HG03457 (cell line): ENCODE results near the gene ZNF644.

Experiments
- ATAC-seq: cut with Tn5 transposase; IDR thresholded peaks from one replicate; pipeline ENCODE4 v1.9.1; 2021; ENCODE audit warnings: moderate number of reproducible peaks; ENCODE audit not compliant: unreplicated experiment

Gene ZNF644

DNA sequence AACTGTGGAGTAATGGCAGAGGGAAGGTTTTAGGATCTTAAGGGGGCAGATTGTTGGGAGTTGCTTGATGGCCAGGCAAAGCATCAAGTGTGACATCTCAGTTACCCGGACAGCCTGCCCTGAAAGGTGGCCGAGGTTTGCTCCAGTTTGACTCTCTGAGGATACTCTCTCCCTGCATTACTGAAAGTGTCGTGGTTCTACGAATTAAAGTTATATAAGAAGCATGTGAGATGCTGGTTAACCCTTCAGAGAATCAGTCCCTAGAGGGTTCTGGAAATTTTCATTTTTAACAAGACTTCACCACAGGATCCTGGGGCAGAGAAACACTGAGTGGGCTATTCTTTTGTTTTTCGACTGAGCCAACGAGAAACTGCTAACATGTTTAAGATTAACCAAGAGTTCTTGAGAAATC, 689 bp upstream of the ZNF644 start:
- peak; percentile 4 for ATAC-seq

DNA sequence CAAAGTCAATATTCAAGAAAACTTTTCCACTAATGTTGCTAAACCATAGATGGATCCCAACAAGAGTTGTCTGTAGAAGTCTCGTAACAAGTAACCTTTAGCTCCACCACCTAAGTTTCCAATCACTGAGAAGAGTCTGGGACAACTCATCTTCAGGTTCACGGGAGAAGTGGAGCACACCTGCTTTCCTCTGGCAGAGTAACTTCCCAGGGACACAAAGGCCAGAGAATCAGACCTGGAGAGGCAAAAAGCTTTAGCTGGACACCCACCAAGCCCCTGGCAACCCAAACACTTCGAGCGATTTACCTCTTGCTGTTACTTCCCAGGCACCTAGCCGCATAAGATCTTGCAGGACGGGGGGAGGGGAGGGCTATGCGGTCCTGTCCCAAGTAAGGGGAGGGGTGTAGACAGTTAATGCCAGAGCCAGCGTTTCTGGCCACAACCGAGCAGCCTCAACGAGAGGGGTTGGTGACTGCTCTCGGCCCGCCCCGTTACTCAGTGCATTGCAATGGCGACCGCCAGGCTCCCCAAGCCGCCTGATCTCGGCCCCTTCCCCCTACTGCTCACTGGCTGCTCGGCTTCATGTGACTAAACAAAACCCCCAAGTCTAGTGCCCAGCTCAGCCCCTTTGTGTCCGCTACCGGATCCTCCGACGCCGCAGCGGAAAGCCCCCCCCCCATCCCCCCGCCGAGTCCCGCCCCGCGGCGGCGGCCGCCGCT, 709 bp downstream of the ZNF644 start:
- peak; percentile 32 for ATAC-seq

DNA sequence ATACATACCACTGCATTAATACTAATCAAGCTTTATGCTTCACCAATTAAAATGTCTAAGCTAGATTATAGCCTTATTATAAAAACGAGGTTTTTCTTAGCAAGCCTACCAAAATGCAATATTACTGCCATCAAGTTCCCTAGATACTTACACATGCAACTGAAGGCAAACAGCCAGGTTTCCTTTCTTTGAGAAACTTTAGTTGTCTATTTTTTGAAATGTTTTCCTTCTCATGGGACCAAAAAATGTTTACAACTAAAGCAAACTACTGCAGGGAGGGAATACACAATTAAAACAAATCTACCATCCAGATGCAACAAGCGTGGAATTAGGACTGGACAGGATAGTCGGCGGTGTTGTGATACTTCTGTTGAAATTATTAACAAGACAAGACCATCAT, 1.3 kb downstream of the ZNF644 start:
- no peak for ATAC-seq

DNA sequence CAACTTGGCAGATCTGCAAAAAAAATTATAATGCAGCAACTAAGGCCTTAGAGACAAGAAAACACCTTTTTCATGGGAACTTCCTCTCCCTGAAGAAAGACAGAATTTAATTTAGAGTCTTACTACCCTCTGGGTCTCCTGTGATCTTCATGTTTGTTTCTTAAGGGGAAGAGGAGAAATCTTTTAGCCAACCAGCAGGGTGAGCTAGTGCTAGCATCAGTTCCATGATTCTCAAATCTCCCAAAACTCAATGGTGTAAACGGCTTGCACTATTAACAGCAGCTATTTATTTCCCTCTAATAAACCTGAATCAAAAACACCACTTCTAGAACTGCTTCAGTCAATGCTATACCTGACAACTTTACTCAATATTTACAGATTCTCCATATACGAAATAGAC, 3.8 kb downstream of the ZNF644 start:
- no peak for ATAC-seq

DNA sequence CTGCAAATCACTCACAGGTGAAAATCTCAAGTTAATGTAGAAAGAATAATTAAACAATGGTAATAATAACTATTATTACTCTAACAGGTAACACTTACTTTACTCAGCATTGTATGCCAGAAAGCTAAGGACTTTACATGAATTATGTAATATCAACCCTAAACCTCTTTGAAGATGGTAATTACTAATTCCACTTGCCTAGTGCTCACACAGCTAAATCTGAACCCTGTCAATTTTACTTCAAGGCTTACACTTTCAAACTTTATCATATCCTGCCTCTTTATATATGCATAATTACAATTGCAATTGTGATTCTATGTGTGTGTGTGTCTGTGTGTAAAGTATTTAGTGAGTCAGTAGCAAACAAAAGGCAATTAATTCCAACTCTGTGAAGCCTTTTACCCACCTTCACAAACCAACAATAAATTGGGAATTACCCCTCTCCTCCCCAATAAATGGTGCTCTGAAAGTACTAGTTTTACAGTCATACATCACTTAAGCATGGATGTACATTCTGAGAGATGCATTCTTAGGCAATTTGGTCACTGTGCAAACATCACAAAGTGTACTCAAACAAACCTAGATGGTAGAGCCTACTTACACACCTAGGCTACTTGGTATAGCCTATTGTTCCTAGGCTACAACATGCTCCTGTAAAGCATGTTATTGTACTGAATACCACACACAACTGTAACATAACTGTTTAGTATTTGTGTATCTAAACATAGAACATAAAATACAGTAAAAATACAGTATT, 5.9 kb downstream of the ZNF644 start:
- ATAC-seq, result no peak

DNA sequence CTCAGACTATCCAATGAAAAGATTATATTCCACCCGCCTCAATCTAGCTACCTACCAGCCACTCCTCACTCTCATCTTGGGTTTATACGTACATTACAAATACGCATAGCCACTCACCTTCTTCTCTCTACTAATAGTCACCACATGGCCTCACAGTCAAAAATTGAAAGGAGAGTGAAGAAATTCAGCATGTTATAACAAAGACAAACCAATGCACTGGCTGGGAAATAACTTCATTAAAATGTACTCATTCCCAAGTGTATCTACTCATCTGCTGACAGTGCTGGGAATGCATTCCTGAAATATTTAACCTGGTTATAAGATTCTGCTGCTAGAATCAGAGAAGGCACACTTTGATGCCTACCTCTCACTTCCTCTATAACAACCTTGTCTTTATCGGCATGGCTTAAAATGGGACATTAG, 6.5 kb downstream of the ZNF644 start:
- ATAC-seq, result no peak

DNA sequence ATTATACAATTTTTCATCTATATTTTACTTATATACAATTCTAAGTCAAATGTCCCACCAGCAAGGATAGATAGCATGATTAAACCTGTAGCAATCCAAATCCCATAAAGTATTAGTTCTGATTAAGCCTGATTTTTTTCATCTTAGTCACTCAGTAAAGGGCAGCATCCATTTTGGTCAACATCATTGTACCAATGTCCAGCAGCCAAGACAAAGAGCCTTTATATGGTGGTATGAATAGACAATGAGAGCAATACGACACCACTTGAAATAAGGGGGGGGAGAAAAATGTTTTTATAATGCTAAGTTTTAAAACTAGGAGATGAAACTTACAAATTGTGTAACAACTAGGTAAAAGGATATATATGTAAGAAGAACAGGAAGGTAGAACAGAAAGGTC, 7.4 kb downstream of the ZNF644 start:
- ATAC-seq, result no peak

DNA sequence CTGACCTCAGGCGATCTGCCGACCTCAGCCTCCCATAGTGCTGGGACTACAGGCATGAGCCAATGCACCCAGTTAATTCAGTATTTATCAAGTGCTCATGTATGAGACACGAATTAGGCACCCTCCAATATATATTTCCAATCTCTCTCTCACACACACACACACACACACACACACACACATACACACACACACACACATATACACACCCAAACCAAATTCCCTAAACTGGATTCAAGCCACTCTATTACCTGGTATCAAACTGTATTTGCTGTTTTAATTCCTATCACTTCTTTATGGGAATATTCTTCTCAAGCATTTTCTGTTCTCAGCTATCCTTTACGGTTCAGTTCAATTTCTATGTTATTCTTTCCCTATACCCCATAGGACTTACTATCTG, 8.5 kb downstream of the ZNF644 start:
- ATAC-seq, result no peak

DNA sequence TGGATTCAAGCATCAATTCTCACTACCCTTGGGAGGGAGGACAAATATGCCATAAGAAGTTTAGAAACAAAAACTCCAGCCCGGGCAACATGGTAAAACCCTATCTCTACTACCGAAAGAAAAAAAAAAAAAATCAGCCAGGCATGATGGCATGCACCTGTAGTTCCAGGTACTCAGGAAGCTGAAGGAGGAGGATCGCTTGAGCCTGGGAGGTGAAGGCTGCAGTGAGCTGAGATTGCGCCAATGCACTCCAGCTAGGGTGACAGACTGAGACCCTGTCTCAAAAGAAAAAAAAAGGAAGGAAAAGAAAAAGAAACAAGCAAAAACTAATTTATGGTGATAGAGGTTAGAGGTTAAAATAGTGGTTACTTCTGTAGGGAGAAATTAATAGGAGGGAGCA, 9.6 kb downstream of the ZNF644 start:
- ATAC-seq, result no peak

DNA sequence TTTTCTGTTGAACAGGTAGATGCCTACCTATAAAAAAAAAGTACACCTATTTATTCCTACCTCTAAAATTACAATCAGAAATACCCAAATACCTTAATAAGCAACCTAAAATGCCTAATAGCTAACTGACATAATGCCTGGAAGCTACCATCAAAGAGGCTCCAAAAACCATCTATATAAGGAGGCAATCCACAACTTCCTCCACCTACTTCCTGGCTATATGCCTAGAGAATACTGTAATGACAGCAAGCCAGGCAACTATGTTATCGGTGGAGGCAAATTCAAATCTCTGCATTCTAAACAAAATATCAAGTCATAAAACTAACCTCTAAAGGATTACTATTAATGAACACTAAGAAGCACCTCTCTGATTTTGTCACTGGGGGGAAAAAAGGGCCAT, 10.1 kb downstream of the ZNF644 start:
- no peak for ATAC-seq

DNA sequence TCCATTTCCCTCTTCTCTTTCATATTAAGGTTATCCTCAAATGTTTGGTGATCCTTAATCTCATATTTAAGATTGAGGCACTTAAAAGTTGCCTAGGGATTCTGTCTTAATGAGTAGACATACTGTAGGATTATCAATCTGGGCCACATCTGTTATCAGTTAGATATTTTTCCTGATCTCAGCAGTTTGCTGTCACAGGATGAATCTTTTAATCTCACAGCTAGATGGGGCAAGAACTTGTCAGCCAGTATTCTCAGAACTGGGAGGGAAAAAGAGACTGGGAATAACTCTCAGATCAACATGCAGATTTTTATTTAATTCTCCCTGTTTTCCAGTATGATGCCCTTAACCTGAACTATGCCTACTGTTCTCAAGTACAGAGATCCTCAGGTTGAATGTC, 14.0 kb downstream of the ZNF644 start:
- ATAC-seq, result no peak

DNA sequence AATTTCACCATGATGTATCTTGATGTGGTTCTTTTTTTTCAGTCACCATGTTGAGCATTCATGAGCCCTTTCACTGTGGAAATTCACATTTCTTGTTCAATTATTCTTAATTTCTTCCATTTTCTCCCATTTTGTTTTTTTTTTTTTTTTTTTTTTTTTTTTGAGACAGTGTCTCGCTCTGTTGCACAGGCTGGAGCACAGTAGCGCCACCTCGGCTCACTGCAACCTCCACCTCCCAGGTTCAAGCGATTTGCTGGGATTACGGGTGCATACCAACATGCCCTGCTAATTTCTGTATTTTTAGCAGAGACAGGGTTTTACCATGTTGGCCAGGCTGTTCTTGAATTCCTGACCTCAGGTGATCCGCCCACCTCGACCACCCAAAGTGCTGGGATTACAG, 14.7 kb downstream of the ZNF644 start:
- ATAC-seq, result no peak

DNA sequence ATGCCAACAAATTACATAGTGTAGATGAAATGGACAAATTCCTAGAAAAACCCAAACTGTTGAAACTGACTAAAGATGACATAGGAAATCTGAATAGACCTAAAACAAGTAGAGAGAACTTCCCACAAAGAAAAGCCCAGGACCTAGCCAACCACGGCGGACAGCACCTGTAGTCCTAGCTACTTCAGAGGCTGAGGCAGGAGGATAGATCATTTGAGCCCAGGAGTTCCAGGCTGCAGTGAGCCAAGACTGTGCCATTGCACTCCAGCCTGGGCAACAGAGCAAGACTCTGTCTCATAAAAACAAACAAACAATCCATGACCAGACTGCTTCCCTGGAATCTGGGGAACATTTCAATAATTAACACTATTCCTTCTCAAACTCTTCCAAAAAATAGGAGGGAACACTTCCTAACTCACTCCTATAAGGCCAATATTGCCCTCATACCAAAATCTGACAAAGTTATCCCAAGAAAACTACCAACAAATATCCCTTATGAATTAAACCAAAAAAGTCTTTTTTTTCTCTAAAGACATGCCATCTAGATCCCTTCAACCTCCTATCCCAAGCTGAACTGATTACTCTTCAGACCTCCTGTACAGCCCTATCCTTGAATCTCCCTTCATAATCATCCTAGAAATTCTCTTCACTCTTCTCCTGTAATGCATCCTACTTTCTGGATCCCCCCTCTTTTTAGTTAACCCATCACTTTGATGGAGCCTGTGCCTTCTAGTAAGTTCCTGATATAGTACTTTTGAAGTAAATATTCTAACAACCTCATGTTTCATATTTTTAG, 15.5 kb downstream of the ZNF644 start:
- no peak for ATAC-seq

DNA sequence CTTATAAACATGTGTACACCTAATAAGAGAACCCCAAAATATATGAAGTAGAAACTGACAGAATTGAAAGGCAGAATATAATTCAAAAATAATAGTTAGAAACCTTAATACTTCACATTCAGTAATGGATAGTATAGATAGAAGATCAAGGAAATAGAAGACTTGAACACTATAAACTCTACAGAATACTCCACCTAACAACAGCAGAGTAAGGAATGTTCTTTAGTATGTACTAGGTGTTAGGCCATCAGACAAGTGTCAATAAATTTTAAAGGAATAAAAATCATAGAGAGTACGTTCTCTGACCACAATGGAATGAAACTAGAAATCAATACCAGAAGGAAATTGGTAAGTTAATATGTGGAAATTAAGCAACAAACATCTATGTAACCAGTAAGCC, 16.6 kb downstream of the ZNF644 start:
- no peak for ATAC-seq

DNA sequence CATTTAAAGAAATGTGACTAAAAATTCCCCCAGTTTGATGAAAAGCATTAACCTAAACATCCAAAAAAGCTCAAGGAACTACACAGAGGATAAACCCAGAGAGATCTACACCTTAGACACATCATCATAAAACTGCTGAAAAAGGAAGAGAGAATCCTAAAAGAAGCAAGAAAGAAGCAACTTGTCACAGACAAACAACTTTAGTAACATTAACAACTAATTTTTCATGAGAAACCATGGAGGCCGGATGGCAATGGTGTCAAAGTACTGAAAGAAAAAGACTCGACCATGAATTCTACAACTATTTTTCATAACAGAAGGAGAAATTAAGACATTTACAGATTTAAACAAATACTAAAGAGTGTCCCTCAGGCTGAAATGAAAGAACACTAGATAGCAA, 17.7 kb downstream of the ZNF644 start:
- ATAC-seq, result no peak

DNA sequence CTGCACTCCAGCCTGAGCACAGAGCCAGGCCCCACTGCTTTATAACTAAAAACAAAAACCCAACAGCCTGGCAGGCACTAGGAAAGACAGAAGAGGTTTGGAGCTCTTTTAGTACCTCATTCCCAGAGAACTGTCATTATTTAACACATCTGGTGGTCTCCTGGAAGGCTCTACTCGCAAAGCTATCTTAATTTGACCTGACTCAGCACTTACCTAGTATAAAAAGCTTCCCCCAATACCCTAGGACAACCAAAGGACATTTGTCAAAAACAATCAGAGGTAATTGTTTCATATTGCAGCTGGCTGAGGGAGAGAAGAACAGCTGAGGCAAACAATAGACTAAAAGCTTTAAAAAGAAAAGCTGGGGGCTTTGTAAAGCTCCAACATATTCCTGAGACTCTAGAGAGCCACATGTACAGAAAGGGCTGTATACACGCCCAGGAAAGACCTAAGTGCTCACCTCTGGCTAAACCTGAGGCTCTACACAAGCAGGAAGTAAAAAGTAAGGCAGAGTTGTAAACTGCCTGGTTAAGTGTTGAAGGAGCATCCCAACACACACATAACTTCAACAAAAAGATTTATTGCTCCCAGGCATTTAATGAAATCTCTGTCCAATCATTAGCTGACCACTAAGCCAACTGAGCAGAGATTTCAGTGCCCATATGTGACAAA, 25.0 kb downstream of the ZNF644 start:
- ATAC-seq, result no peak

DNA sequence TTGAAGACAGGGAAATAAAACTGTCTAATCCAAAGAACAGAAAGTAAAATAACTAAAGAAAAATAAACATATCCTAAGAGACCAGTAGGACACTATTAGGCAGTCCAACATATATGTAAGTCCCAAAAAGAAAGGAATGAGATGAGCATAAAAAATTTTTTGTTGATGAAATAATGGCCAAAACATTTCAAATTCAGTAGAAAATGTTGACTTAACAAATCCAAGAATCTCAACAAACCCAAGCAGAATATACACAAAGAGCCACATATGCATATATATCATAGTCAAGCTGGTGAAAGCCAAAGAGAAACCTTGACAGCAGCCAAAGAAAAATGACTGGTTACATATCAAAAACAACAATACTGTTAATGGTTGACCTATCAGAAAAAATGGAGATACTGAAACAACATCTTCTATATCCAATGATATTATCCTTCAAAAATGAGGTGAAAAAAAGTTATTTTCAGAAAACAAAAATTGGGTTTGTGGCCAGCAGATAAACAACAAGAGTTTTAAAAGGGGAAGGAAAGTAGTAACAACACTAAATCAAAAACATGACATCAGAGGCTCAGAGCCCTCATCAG, 26.4 kb downstream of the ZNF644 start:
- no peak for ATAC-seq

DNA sequence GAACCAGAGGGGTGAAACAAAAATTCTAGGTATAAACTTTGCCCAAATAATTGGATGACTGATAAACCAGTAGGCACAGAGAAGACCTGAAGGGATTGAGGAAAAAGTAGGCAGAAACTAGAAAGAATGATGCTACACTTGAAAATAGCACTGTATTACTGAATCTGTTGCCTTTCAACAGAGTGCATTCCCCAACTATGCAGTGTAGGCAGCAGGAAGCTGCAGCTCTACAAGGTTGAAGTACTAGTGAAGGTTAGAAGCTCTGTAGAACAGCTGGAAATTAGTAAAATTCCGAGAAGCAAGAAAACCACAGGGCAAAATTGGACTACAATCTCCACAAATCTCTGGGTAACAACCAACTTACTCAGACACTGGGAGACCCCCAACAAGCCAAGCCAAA, 27.4 kb downstream of the ZNF644 start:
- no peak for ATAC-seq

DNA sequence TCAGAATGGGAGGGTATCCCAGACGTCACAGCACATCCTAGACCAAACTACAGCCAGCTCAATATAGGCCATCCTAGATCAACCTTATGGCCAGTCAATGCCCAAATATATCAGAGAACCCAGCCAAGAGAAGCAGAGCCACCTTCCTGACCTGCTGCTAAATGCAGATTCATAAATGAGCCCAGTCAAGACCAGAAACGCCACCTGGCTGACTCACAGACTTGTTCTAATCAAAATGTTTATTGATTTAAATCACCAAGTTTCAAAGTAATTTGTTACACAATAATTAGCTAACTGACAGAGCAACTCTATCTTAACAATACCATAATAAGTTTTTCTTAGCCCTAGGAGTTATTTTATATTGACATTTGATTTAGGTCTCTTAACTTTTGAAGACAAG, 28.6 kb downstream of the ZNF644 start:
- ATAC-seq, result no peak

DNA sequence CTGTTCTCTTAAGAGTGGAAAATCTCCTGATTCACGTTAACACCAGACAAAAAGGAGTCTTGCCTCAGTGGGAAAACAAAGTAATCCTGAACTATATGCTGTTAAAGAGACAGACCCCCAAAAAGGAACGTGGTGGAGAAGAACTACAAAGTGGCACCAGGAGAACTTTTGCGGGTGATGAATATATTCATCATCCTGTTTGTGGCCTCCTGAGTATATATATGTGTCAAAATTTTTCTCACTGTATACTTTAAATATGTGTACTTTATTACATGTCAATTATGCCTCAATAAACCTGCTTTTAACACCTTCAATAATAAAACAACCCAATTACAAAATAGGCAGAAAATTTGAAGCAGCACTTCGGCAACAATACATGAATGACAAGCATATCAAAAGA, 31.1 kb downstream of the ZNF644 start:
- ATAC-seq, result no peak

DNA sequence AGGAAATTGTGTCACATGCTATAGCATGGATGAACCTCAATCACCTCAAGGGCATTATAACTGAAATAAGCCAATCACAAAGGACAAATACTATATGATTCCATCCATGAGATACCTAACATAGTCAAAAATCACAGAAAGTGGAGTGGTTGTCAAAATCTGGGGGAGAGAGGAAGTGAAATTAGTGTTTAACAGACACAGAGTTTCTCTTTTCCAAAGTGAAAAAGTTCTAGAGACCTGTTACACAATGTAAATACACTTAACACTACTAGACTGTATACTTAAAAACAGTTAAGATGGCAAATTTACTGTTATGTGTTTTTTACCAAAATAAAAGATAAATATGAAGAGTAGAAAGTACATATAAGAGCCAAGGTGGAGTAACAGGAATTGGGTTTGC, 31.8 kb downstream of the ZNF644 start:
- ATAC-seq, result no peak
